Activated CD4-positive, alpha-beta T cell treated with anti-CD3 and anti-CD28 coated beads for 4 hours (primary cell): Measurements from ENCODE around the gene ABCA13.
A peak's percentile ranks its signal among the peaks of the same experiment; 100 is the strongest.
"Not testable (repeated sequence)": the region's sequence is repeated elsewhere in the genome, so short reads cannot be mapped to it uniquely, and the experiment has no call there.

Experiments used
- DNase-seq, 2 donors: peaks; one replicate each; pipeline ENCODE4 v3.0.0-alpha.2; 2020

ABCA13 gene, protein sequence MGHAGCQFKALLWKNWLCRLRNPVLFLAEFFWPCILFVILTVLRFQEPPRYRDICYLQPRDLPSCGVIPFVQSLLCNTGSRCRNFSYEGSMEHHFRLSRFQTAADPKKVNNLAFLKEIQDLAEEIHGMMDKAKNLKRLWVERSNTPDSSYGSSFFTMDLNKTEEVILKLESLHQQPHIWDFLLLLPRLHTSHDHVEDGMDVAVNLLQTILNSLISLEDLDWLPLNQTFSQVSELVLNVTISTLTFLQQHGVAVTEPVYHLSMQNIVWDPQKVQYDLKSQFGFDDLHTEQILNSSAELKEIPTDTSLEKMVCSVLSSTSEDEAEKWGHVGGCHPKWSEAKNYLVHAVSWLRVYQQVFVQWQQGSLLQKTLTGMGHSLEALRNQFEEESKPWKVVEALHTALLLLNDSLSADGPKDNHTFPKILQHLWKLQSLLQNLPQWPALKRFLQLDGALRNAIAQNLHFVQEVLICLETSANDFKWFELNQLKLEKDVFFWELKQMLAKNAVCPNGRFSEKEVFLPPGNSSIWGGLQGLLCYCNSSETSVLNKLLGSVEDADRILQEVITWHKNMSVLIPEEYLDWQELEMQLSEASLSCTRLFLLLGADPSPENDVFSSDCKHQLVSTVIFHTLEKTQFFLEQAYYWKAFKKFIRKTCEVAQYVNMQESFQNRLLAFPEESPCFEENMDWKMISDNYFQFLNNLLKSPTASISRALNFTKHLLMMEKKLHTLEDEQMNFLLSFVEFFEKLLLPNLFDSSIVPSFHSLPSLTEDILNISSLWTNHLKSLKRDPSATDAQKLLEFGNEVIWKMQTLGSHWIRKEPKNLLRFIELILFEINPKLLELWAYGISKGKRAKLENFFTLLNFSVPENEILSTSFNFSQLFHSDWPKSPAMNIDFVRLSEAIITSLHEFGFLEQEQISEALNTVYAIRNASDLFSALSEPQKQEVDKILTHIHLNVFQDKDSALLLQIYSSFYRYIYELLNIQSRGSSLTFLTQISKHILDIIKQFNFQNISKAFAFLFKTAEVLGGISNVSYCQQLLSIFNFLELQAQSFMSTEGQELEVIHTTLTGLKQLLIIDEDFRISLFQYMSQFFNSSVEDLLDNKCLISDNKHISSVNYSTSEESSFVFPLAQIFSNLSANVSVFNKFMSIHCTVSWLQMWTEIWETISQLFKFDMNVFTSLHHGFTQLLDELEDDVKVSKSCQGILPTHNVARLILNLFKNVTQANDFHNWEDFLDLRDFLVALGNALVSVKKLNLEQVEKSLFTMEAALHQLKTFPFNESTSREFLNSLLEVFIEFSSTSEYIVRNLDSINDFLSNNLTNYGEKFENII (N-terminal part only)

GRCh38 chr7:48171202-48171601, at the start of gene ABCA13:
ABCA13 (plus strand) TSS chr7:48171458; CDS start chr7:48171484, 26 bp downstream.
- DNase-seq: no peak

GRCh38 chr7:48126037-48126436, 45.2 kb upstream of the ABCA13 start:
- no peak for DNase-seq

DNA sequence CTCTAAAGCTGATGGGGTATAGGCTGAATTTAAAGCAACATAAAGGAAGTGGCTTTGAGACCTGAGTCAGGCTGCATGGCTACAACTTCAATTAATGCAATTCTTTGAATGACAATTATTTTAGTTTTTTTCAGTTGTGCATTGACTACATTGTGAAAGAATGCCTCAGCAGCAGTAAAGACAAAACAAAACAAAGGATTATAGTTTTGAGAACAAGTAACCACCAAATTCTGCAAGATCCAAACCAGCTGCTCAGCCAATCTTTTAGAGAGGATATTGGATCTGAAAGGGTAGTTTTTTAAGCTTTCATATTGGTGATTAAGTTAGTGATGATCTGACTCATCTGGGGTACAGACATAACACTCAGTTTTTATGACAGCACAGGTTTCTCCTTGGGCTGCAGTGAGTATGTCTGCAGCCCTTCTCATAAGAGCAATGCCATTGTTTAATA, 40.6 kb upstream of the ABCA13 start:
- no peak for DNase-seq

DNA sequence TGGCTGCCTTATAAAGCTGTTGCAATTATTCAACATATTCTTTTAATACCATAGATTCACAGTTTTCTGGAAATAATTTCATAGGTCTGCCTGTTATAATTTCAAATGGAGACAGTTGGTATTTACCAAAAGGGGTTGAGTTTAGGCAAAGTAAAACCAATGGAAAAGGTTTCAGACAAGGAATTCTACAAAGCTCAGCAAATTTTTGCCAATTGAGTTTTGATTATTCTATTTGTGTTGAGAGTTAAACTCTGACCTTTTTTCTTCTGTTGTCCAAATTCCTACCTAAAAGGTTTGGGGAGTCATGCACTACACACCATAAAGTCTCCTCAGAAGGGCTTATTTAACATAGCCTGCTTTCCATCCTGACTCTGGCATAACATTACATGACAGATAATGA, 38.5 kb upstream of the ABCA13 start:
- no peak for DNase-seq

- no peak for DNase-seq
These were observed 31.8 kb upstream of the ABCA13 start for GRCh38 chr7:48139459-48139858.

DNA sequence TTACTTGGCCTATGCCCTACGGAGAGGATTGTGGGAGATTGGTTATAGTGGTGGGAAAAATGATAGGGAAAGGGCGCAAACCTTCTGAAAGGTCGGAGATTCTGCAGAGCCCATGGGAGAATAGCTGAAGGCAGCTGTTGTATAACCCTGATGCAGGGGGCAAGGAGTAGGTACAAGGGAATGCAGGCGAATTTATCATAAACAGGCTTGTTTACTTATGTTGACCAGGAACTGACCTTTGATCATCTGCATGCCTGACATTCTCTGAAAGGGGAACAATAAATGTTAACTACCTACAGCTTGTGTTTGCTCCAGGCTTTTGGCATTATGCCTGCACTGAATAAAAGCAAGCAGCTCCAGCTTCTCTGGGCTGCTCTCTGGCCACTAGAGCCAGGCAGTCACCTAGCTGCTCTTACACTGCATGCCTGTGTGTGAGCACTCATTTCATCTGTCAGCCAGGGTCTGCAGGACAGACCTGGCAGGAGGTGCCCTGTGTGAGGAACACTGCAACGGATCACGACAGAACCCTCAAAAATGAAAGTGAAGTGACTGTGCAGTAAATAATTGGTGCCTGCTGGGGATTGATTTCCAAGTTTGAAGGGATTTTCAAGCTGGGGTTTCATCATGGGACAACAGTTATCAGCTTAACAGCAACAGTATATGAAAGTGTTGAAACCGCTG, 31.1 kb upstream of the ABCA13 start:
- no peak for DNase-seq

- DNase-seq: no peak
These were observed 29.7 kb upstream of the ABCA13 start for GRCh38 chr7:48141521-48141920.

GRCh38 chr7:48144291-48144768, 26.9 kb upstream of the ABCA13 start:
- DNase-seq: no peak

DNA sequence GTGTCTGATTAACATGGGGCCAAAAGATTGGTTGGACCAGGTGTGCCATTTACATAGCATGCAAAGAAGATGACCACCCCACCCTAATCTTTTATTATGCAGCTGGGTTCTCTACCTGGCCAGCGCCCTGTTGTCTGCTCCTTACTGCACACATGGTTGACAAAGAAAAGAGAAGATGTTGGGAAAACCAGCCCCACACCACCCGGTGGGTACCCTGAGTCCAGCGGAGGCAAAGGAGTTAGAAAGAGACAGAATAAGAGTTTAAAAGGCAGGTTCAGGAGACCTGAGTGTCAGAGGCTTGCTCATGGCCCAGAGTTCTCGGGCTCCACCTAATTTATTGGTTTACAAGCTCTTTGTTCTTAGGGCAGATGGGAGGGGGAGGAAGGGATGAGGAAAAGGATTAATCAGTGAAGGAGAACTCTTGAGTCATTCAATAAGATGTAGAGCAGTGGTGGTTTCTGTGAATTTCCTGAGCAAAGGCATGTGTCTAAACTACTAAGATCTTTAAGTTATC, 24.1 kb upstream of the ABCA13 start:
- no peak for DNase-seq

DNA sequence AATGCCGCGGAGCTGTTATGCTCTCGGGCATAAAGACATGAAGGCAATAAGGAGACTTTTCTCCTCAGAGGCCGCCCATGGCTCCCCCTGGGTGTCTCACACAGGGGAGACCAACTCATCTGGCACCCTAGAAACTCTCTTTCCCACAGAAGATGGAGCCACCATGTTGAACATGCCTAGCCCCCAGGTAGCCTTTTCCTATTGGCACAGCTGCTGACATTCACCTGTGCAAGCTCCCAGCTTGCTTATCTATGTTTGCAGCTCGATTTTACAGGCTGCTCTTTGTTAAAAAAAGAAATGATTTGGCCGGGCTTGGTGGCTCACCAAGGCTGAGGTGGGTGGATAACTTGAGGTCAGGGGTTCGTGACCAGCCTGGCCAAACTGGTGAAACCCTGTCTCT, 23.6 kb upstream of the ABCA13 start:
- not testable (repeated sequence) for DNase-seq

- no peak for DNase-seq
These were observed 22.9 kb upstream of the ABCA13 start for GRCh38 chr7:48148311-48148710.

DNA sequence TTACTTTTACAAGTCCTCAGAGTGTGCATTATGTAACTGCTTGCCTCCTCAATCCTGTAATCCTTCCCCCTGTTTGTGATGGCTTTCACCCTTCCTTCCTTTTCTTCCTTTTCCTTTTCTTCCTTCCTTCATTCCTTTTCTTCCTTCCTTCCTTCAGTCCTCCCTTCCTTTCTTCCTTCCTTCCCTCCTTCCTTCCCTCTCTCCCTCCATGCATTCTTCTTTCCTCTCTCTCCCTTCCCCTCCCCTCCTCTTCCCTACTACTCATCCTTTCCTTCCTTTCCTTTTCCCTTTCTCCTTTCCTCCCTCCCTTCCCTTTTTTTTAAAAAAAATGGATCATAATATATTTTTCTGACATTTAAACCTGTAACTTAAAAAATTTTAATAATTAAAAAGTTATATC, 22.2 kb upstream of the ABCA13 start:
- DNase-seq: no peak

GRCh38 chr7:48150086-48150485, 21.2 kb upstream of the ABCA13 start:
- no peak for DNase-seq

- DNase-seq: peak; percentile 9 to 19
These were observed 16.4 kb upstream of the ABCA13 start for GRCh38 chr7:48154792-48155413.

GRCh38 chr7:48158404-48158803, 12.9 kb upstream of the ABCA13 start:
- DNase-seq: no peak

GRCh38 chr7:48161407-48162125, 9.7 kb upstream of the ABCA13 start:
- no peak for DNase-seq

DNA sequence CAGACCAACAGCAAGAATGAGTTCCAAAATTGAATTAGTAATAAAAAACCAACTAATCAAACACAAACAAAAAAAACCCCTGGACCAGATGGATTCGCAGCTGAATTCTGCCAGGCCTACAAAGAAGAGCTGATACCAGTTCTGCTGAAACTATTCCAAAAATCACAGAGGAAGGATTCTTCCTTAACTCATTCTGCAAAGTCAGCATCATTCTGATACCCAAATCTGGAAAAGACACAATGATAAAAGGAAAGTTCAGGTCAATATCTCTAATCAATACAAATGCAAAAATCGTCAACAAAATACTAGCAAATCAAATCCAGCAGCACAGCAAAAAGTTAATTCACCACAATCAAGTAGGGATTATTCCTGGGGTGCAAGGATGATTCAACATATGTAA, 6.1 kb upstream of the ABCA13 start:
- no peak for DNase-seq

DNA sequence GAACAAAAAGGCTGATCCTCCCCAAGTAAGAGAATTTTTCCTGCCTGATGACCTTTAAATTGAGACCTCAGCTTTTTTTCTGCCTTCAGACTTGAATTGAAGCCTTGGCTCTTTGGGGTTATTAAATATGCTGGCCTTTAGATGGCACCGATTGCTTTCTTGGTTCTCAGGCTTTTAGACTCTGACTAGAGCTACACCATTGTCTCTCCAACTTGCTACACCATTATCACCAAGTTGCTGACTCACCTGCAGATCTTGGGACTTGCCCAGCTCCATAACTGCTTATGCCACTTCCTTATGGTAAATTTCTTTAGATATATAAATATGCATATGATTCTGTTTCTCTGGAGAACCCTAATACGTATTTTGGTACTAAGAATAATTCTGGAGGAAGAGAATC, 3.1 kb upstream of the ABCA13 start:
- no peak for DNase-seq

- DNase-seq: no peak
These were observed 752 bp upstream of the ABCA13 start for GRCh38 chr7:48170506-48170905.

DNA sequence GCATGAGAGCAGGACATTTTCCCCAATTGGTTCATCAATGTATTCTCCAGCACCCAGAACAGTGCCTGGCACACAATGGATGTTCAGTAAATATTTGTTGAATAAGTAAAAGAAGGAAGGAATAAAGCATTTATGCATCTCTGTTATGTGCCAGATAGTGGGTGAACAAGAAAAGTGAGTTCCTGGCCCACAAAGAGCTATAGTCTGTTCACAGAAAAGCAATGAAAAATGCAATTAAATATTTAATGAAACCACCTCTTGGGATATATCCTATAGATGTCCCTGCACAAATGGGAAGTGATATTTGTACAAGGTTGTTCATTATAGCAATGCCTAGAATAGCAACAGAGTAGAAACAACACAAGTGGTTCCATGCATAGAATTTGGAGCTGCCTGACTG, 2.1 kb downstream of the ABCA13 start:
- DNase-seq: no peak
